HEK293 (cell line): Measurements from ENCODE around the gene NRP1.

Source experiments
- EGR2 ChIP-seq: fragments of 450-650 bp; formaldehyde crosslinking; IDR thresholded peaks from 2 replicates; pipeline ENCODE4 v1.5.1; 2016; ENCODE audit warnings: low read depth, missing biosample characterization, missing genetic modification characterization
- GLI2 ChIP-seq: fragments of 450-650 bp; formaldehyde crosslinking; IDR thresholded peaks from 2 replicates; pipeline ENCODE4; 2017; ENCODE audit warnings: missing biosample characterization, missing genetic modification characterization, low read depth, borderline replicate concordance
- KLF9 ChIP-seq: fragments of 450-650 bp; formaldehyde crosslinking; IDR thresholded peaks from 2 replicates; pipeline ENCODE4 v1.5.1; 2016; ENCODE audit warnings: missing biosample characterization, missing genetic modification characterization, low read depth
- MYNN ChIP-seq: fragments of 450-650 bp; formaldehyde crosslinking; IDR thresholded peaks from 2 replicates; pipeline ENCODE4 v1.5.1; 2016; ENCODE audit warnings: missing biosample characterization, missing genetic modification characterization, borderline replicate concordance
- PATZ1 ChIP-seq: fragments of 450-650 bp; formaldehyde crosslinking; IDR thresholded peaks from 2 replicates; pipeline ENCODE4 v1.5.1; 2016; ENCODE audit warnings: missing biosample characterization, missing genetic modification characterization
- SP2 ChIP-seq: fragments of 450-650 bp; formaldehyde crosslinking; IDR thresholded peaks from 2 replicates; pipeline ENCODE4 v1.5.1; 2016; ENCODE audit warnings: missing biosample characterization, missing genetic modification characterization
- SP3 ChIP-seq: fragments of 450-650 bp; formaldehyde crosslinking; IDR thresholded peaks from 2 replicates; pipeline ENCODE4 v1.5.1; 2016; ENCODE audit warnings: missing biosample characterization, missing genetic modification characterization
- TCF7L2 ChIP-seq: IDR thresholded peaks from 2 replicates; pipeline ENCODE4 v1.6.1; 2011; ENCODE audit warnings: low read depth, mild to moderate bottlenecking, inconsistent platforms, low read length, moderate library complexity, borderline replicate concordance
- ZBTB17 ChIP-seq: fragments of 450-650 bp; formaldehyde crosslinking; IDR thresholded peaks from 2 replicates; pipeline ENCODE4 v1.5.1; 2016; ENCODE audit warnings: missing biosample characterization, missing genetic modification characterization
- ZIC2 ChIP-seq: fragments of 450-650 bp; formaldehyde crosslinking; IDR thresholded peaks from 2 replicates; pipeline ENCODE4 v1.5.1; 2016; ENCODE audit warnings: missing biosample characterization, missing genetic modification characterization
- ZNF112 ChIP-seq: fragments of 450-650 bp; formaldehyde crosslinking; IDR thresholded peaks from 2 replicates; pipeline ENCODE4 v1.5.0; 2017; ENCODE audit warnings: missing biosample characterization, missing genetic modification characterization
- ZNF19 ChIP-seq: fragments of 450-650 bp; formaldehyde crosslinking; IDR thresholded peaks from 2 replicates; pipeline ENCODE4; 2016; ENCODE audit warnings: missing biosample characterization, missing genetic modification characterization, low read depth
- ZNF366 ChIP-seq: fragments of 450-650 bp; formaldehyde crosslinking; conservative IDR thresholded peaks from 2 replicates; pipeline ENCODE4 v1.5.1; 2016; ENCODE audit warnings: missing biosample characterization, missing genetic modification characterization
- ZNF391 ChIP-seq: fragments of 450-650 bp; formaldehyde crosslinking; IDR thresholded peaks from 2 replicates; pipeline ENCODE4 v1.5.1; 2016; ENCODE audit warnings: low read depth, missing biosample characterization, missing genetic modification characterization, borderline replicate concordance
- ZNF473 ChIP-seq: fragments of 450-650 bp; formaldehyde crosslinking; IDR thresholded peaks from 2 replicates; pipeline ENCODE4 v1.5.1; 2017; ENCODE audit warnings: missing biosample characterization, missing genetic modification characterization
- ZNF48 ChIP-seq: fragments of 450-650 bp; formaldehyde crosslinking; IDR thresholded peaks from 2 replicates; pipeline ENCODE4 v1.5.1; 2016; ENCODE audit warnings: missing biosample characterization, missing genetic modification characterization
- ZNF610 ChIP-seq: fragments of 450-650 bp; formaldehyde crosslinking; IDR thresholded peaks from 2 replicates; pipeline ENCODE4 v1.5.1; 2016; ENCODE audit warnings: missing biosample characterization, missing genetic modification characterization, borderline replicate concordance
- ZNF624 ChIP-seq: fragments of 450-650 bp; formaldehyde crosslinking; IDR thresholded peaks from 2 replicates; pipeline ENCODE4 v1.5.1; 2017; ENCODE audit warnings: missing biosample characterization, missing genetic modification characterization
- ZNF629 ChIP-seq: fragments of 450-650 bp; formaldehyde crosslinking; IDR thresholded peaks from 2 replicates; pipeline ENCODE4 v1.5.1; 2017; ENCODE audit warnings: missing biosample characterization, missing genetic modification characterization
- ZNF639 ChIP-seq: fragments of 450-650 bp; formaldehyde crosslinking; IDR thresholded peaks from 2 replicates; pipeline ENCODE4 v1.5.1; 2016; ENCODE audit warnings: missing biosample characterization, missing genetic modification characterization
- ZNF660 ChIP-seq: fragments of 450-650 bp; IDR thresholded peaks from 2 replicates; pipeline ENCODE4 v1.5.1; 2018; ENCODE audit warnings: missing biosample characterization, mild to moderate bottlenecking, missing genetic modification characterization
- ZNF664 ChIP-seq: fragments of 450-650 bp; formaldehyde crosslinking; IDR thresholded peaks from 2 replicates; pipeline ENCODE4 v1.5.1; 2016; ENCODE audit warnings: missing biosample characterization, missing genetic modification characterization
- ZNF776 ChIP-seq: fragments of 450-650 bp; formaldehyde crosslinking; IDR thresholded peaks from 2 replicates; pipeline ENCODE4 v1.5.0; 2017; ENCODE audit warnings: missing biosample characterization, missing genetic modification characterization, borderline replicate concordance
- ZNF830 ChIP-seq: fragments of 450-650 bp; IDR thresholded peaks from 2 replicates; pipeline ENCODE4 v1.5.0; 2018; ENCODE audit warnings: missing biosample characterization, missing genetic modification characterization, low read depth, mild to moderate bottlenecking, moderate library complexity
- ZSCAN5A ChIP-seq: fragments of 450-650 bp; formaldehyde crosslinking; IDR thresholded peaks from 2 replicates; pipeline ENCODE4 v1.5.1; 2016; ENCODE audit warnings: missing biosample characterization, missing genetic modification characterization
- TF ChIP-seq, protein P1 (sequence below): fragments of 450-650 bp; formaldehyde crosslinking; IDR thresholded peaks from 2 replicates; pipeline ENCODE4 v1.5.1; 2016; ENCODE audit warnings: missing biosample characterization, missing genetic modification characterization, low read depth
- TF ChIP-seq, protein P2 (sequence below): sonication (generic); formaldehyde crosslinking; IDR thresholded peaks from 2 replicates; pipeline ENCODE4 v1.8.1; 2022; ENCODE audit warnings: mild to moderate bottlenecking, moderate library complexity, missing genetic modification reagents
- TF ChIP-seq, protein P3 (sequence below): fragments of 450-650 bp; formaldehyde crosslinking; optimal IDR thresholded peaks from 2 replicates; pipeline ENCODE3; 2016; ENCODE audit warnings: missing biosample characterization, mild to moderate bottlenecking, missing genetic modification characterization
- TF ChIP-seq, protein P4 (sequence below): fragments of 450-650 bp; formaldehyde crosslinking; IDR thresholded peaks from 2 replicates; pipeline ENCODE4; 2016; ENCODE audit warnings: missing biosample characterization, missing genetic modification characterization

NRP1 gene

DNA sequence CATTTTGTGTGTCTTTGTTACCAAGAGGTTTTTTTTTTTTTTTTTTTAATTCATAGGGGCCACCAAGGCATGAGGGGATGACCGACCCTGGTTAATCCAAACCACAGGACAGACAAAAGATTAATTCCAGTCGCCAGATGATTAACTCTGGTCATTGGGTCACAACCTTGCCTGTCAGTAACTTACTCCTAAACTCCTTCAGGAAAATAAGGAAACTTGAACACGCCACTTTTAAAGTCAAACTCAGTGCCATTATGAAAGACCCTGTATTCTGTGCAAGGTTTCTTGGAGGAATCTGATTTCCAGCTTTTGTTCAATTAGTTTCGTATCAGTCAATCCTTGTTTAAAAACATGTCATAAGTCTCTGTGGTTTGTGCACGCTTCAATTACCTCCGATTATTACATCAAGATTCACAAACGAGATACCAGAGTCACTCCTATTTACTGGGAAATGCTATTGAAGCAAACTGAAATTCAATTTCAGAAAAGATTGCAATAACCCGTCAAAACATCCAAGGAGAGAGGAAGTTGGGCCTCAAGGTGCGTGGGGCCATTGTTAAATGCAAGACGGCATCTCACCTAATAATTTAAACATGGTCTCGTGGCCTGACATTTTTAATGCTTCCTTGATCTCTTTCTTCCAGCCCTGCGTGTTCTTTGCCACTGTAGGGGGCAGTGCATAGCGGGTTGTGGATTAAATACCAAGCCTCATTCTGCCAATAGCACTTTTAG lies 44.0 kb downstream of the NRP1 start (continued):
- TF ChIP-seq ZSCAN5A: no peak
- TF ChIP-seq ZNF610 (tag by site-specific recombination): no peak
- TF ChIP-seq ZNF660 (tag by site-specific recombination): no peak; the same call in 1 of the 2 replicates
- no peak for TF ChIP-seq ZNF830 (tag by site-specific recombination)
- TF ChIP-seq ZNF112 (tag by site-specific recombination): no peak
- TF ChIP-seq ZNF19: no peak
- TF ChIP-seq ZIC2: peak; percentile 64; the same call in 1 of the 2 replicates
- TF ChIP-seq ZNF639 (tag by site-specific recombination): no peak
- no peak for TF ChIP-seq ZNF48 (tag by site-specific recombination)
- TF ChIP-seq, protein P1, sequence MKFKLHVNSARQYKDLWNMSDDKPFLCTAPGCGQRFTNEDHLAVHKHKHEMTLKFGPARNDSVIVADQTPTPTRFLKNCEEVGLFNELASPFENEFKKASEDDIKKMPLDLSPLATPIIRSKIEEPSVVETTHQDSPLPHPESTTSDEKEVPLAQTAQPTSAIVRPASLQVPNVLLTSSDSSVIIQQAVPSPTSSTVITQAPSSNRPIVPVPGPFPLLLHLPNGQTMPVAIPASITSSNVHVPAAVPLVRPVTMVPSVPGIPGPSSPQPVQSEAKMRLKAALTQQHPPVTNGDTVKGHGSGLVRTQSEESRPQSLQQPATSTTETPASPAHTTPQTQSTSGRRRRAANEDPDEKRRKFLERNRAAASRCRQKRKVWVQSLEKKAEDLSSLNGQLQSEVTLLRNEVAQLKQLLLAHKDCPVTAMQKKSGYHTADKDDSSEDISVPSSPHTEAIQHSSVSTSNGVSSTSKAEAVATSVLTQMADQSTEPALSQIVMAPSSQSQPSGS (tag by site-specific recombination): no peak
- TF ChIP-seq, protein P2, sequence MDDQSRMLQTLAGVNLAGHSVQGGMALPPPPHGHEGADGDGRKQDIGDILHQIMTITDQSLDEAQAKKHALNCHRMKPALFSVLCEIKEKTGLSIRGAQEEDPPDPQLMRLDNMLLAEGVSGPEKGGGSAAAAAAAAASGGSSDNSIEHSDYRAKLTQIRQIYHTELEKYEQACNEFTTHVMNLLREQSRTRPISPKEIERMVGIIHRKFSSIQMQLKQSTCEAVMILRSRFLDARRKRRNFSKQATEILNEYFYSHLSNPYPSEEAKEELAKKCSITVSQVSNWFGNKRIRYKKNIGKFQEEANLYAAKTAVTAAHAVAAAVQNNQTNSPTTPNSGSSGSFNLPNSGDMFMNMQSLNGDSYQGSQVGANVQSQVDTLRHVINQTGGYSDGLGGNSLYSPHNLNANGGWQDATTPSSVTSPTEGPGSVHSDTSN (CRISPR knock-in tag): no peak
- no peak for TF ChIP-seq SP3 (tag by site-specific recombination)
- peak; percentile 27; the same call in 1 of the 2 replicates for TF ChIP-seq ZBTB17 (tag by site-specific recombination)
- peak; percentile 85 for TF ChIP-seq TCF7L2
- no peak for TF ChIP-seq ZNF624 (tag by site-specific recombination)
- TF ChIP-seq, protein P3, sequence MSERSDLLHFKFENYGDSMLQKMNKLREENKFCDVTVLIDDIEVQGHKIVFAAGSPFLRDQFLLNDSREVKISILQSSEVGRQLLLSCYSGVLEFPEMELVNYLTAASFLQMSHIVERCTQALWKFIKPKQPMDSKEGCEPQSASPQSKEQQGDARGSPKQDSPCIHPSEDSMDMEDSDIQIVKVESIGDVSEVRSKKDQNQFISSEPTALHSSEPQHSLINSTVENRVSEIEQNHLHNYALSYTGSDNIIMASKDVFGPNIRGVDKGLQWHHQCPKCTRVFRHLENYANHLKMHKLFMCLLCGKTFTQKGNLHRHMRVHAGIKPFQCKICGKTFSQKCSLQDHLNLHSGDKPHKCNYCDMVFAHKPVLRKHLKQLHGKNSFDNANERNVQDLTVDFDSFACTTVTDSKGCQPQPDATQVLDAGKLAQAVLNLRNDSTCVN (tag by site-specific recombination): no peak
- no peak for TF ChIP-seq EGR2 (tag by site-specific recombination)
- no peak for TF ChIP-seq ZNF473 (tag by site-specific recombination)
- TF ChIP-seq MYNN (tag by site-specific recombination): no peak
- TF ChIP-seq ZNF391: no peak
- peak; percentile 36; the same call in 1 of the 2 replicates for TF ChIP-seq GLI2 (tag by site-specific recombination)
- TF ChIP-seq ZNF629 (tag by site-specific recombination): peak; percentile 52; the same call in 1 of the 2 replicates
- TF ChIP-seq, protein P4, sequence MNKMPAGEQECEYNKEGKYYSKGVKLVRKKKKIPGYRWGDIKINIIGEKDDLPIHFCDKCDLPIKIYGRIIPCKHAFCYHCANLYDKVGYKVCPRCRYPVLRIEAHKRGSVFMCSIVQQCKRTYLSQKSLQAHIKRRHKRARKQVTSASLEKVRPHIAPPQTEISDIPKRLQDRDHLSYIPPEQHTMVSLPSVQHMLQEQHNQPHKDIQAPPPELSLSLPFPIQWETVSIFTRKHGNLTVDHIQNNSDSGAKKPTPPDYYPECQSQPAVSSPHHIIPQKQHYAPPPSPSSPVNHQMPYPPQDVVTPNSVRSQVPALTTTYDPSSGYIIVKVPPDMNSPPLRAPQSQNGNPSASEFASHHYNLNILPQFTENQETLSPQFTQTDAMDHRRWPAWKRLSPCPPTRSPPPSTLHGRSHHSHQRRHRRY (tag by site-specific recombination): no peak
- TF ChIP-seq KLF9 (tag by site-specific recombination): no peak
- TF ChIP-seq ZNF776: no peak
- no peak for TF ChIP-seq SP2 (tag by site-specific recombination)
- TF ChIP-seq ZNF366: 0 out of 2 replicates have a peak, but pooled peaks have one; percentile 22
- TF ChIP-seq ZNF664 (tag by site-specific recombination): 0 out of 2 replicates have a peak, but pooled peaks have one; percentile 19
- no peak for TF ChIP-seq PATZ1
